GM13977 (cell line): ENCODE measurements around the gene TMEM45A.

Experiments used
- DNase-seq: peaks from one replicate; pipeline ENCODE4 v3.0.0; 2012; ENCODE audit warnings: low spot score
- CTCF ChIP-seq: IDR thresholded peaks from 2 replicates; pipeline ENCODE4 v1.5.1; 2012; ENCODE audit warnings: mild to moderate bottlenecking, control low read depth; ENCODE audit not compliant: insufficient read depth; ENCODE audit errors: extremely low read depth, missing control alignments
- in situ Hi-C: fragments of 300-500 bp; cut with MboI; formaldehyde crosslinking; loops from one replicate; pipeline ENCODE4 v1.12.0; 2022; ENCODE audit warnings: low sequenced_read_pairs, low pct_unique_long_range_greater_than_20kb, mixed read lengths, inconsistent platforms; ENCODE audit not compliant: unreplicated experiment

Gene TMEM45A

GRCh38 chr3:100562224-100562857, 69.9 kb downstream of the TMEM45A start:
- in situ Hi-C loops, result no loop called here
- DNase-seq, result no peak
- TF ChIP-seq CTCF, result no peak

- no peak for DNase-seq
- in situ Hi-C loops, result no loop called here
- no peak for TF ChIP-seq CTCF
Observed at GRCh38 chr3:100563228-100563627, 70.8 kb downstream of the TMEM45A start.

GRCh38 chr3:100563652-100564211, 71.3 kb downstream of the TMEM45A start:
- no peak for TF ChIP-seq CTCF
- in situ Hi-C loops, result no loop called here
- DNase-seq, result no peak

GRCh38 chr3:100570811-100571210, 78.4 kb downstream of the TMEM45A start:
- DNase-seq, result no peak
- TF ChIP-seq CTCF, result no peak
- in situ Hi-C loops, result no loop called here

GRCh38 chr3:100574536-100574935, 82.1 kb downstream of the TMEM45A start:
- DNase-seq, result no peak
- no peak for TF ChIP-seq CTCF
- in situ Hi-C loops, result no loop called here

- no peak for DNase-seq
- TF ChIP-seq CTCF, result no peak
- in situ Hi-C loops, result loop anchor here (25.0 kb wide), 2 partner anchors 263 to 738 kb away; no protein-coding TSS in a partner anchor
Observed at GRCh38 chr3:100575704-100576103, 83.3 kb downstream of the TMEM45A start.
